Fibroblast of skin of abdomen (primary cell): ENCODE measurements around the gene PIAS1.
"Not testable (repeated sequence)": the region's sequence is repeated elsewhere in the genome, so short reads cannot be mapped to it uniquely, and the experiment has no call there.

Experiments used
- DNase-seq: peaks from one replicate; pipeline ENCODE4 v3.0.0-alpha.2; 2013

The PIAS1 gene

GRCh38 chr15:68220967-68221366 lies 166.9 kb downstream of the PIAS1 start:
- no peak for DNase-seq

- DNase-seq = not testable (repeated sequence)
These were observed 167.7 kb downstream of the PIAS1 start for GRCh38 chr15:68221530-68222431.

GRCh38 chr15:68222432-68222743 lies 168.3 kb downstream of the PIAS1 start:
- DNase-seq = not testable (repeated sequence)

- DNase-seq = no peak
These were observed 169.1 kb downstream of the PIAS1 start for GRCh38 chr15:68223171-68223570.

- DNase-seq = no peak
These were observed 170.0 kb downstream of the PIAS1 start for GRCh38 chr15:68224108-68224507.

GRCh38 chr15:68224546-68225250 lies 170.6 kb downstream of the PIAS1 start:
- no peak for DNase-seq

- DNase-seq = not testable (repeated sequence)
These were observed 171.3 kb downstream of the PIAS1 start for GRCh38 chr15:68225442-68225841.

GRCh38 chr15:68227643-68228142 lies 173.6 kb downstream of the PIAS1 start:
- DNase-seq = no peak

GRCh38 chr15:68228143-68228970 lies 174.2 kb downstream of the PIAS1 start:
- no peak for DNase-seq

GRCh38 chr15:68228971-68229385 lies 174.9 kb downstream of the PIAS1 start:
- DNase-seq = peak; percentile 21

- peak; percentile 81 for DNase-seq
These were observed 175.5 kb downstream of the PIAS1 start, which contains the start of gene CLN6 for GRCh38 chr15:68229386-68230156. Gene CLN6 (minus strand): TSS chr15:68229728. CDS start chr15:68229584, 144 bp downstream.

- no peak for DNase-seq
These were observed 176.3 kb downstream of the PIAS1 start for GRCh38 chr15:68230157-68231100.

GRCh38 chr15:68231102-68231818 lies 177.1 kb downstream of the PIAS1 start:
- DNase-seq = no peak

- no peak for DNase-seq
These were observed 178.3 kb downstream of the PIAS1 start for GRCh38 chr15:68232449-68232848.

GRCh38 chr15:68232937-68233336 lies 178.8 kb downstream of the PIAS1 start:
- DNase-seq = no peak

GRCh38 chr15:68234060-68234459 lies 179.9 kb downstream of the PIAS1 start:
- DNase-seq = no peak

- DNase-seq = not testable (repeated sequence)
These were observed 180.4 kb downstream of the PIAS1 start for GRCh38 chr15:68234520-68234919.

GRCh38 chr15:68235022-68235421 lies 180.9 kb downstream of the PIAS1 start:
- DNase-seq = no peak

- DNase-seq = no peak
These were observed 184.9 kb downstream of the PIAS1 start for GRCh38 chr15:68239025-68239424.
